Left forelimb (tissue), 1 donor: ENCODE measurements around the gene SHISAL1.

Source experiments
- DNase-seq: peaks from one replicate; pipeline ENCODE4 v3.0.0-alpha.2; 2018; ENCODE audit warnings: low spot score

Gene SHISAL1

DNA sequence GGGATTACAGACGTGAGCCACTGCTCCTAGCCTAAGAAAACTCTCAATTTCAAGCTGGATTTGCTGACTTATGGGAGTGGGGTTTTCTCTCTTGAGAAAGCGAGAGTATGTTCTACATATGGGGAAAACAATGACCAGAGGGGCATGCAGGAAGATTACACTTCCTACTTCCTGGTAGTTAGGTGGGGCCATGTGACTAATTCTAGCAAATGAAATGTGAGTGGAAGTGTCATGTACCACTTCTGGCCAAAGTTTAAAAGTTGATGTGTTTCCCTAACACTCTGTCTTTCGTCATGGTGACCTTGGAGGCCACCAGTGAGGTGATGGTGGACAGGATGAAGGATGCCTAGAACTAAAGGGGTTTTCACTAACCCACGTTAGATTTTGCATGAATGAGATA, 81.5 kb downstream of the SHISAL1 start:
- no peak for DNase-seq

DNA sequence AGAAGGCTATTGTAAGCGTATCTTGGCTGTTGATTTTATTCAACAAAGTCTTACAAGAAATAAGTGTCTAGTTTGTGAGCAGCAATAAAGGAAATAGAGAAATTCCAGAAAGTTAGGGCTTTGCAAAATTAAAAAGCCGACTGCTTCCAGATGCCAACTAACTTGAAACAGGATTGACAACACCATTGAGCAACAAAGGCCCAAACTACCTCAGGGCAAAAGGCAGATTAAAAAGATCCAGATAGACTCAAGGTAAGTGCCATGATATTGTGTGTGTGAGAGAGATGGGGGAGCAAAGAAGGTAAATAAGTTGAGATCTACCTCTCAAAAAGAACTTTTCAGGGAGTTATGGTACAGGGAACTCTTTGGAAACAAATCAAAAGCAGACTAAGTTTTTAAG, 82.9 kb downstream of the SHISAL1 start:
- no peak for DNase-seq

DNA sequence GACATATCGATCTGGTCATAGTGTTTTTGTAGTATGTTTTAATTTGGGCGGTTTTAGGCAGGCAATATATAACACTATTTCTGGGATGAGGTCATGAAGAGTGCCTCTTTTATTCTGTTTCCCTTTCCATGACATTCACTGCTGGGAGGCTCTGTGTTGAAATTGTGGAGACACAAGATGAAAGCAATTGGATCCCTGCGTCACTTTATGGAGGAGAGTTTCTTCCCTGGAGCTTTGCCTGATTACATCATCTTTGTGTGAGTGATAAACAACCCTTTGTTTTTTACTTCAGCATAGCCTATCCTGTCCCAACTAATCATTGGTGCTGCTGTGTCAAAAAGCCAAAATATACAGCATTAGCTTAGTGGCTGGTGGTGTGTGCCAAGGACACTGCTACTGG, 83.4 kb downstream of the SHISAL1 start:
- DNase-seq = no peak

DNA sequence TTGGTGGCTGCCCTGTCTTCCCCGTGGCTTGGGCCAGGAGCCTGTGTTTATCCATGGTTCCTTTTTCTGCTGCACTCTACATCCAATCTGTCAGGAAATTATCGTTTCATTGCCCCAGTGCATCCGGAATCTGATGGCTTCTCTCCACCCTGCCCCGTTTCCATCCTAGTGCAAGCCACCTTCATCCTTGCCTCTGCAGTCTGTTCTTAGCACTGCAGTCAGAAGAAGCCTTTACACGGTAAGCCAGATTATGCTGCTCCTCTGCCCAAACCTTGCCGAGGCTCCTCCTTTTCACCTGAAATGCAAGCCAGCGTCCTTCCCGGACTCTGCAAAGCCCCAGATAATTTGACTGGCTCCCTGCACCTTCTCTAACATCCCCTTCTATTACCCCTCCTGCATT, 86.9 kb downstream of the SHISAL1 start:
- no peak for DNase-seq

DNA sequence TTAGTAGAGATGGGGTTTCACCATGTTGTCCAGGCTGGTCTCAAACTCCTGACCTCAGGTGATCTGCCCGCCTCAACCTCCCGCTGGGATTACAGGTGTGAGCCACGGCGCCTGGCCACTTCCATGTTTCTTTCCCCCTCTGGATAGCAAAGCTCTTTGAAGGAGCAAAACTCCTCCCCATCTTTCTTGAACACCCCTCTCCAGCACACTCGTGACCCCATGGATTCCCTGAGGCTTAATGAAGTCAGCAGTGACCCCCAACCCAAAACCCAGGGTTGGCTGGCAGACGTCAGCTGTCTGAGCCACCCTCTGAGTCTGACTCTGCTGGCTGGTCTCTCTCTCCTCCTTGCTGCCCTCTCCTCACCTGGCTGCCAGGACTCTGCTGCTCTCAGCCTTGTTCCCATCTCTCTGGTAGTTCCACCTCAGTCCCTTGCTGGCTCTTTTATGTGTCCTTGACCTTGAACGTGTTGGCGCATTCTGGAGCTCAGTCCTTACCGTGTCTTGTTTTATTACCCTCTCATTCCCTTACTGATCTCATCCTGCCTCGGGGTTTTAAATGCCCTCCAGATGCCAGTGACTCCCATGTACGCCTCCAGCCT, 87.6 kb downstream of the SHISAL1 start:
- no peak for DNase-seq

DNA sequence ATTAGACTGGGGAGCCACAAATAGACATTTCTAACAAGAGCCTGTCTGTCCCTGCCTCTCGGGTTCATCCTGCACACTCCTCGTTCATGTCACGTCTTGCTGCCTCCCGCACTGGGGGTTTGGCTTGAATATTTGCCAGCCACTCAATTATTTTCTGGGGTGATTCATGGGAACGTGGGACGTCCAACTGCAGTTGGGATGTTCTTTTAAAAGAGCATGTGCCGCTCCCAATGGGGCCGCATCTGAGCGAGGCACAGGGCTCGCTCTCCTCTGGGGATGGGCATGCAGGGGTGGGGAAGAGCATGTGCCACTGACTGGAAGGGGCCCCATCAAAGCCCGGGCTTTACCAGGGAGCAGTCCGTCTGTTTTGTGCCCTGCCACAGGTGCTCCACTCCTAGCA, 88.6 kb downstream of the SHISAL1 start:
- no peak for DNase-seq

DNA sequence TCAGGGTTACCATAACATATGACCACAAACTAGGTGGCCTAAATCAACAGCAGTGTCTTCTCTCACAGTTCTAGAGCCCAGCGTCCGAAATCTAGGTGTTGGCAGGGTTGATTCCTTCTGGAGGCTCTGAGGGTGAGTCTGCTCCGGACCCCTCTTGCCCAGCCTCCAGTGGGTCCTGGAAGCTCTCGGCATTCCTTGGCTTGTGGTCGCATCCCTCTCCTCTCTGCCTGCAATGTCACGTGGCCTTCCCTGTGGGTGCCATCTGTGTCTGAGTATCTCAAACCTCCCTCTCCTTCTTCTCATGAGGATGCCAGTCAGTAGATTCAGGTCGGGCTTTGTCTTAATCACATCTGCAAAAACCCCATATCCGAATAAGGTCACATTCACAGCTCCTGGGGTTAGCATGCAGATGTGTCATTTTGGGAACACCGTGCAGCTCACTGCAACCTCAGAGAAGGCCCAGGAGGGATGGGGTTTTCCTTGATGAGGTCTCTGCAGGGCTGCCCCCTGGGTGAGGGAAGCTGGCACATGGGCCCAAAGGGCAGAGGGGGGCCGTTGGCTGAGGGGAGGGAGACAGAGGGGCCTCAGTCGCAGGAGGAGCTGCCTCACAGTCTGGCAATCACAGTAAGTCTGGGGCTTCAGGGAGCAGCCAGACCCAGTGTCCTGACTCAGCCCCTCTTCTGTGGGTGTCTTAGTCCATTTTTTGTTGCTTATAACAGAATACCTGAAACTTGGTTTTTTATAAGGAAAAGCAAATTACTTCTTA, 90.9 kb downstream of the SHISAL1 start:
- DNase-seq = no peak

DNA sequence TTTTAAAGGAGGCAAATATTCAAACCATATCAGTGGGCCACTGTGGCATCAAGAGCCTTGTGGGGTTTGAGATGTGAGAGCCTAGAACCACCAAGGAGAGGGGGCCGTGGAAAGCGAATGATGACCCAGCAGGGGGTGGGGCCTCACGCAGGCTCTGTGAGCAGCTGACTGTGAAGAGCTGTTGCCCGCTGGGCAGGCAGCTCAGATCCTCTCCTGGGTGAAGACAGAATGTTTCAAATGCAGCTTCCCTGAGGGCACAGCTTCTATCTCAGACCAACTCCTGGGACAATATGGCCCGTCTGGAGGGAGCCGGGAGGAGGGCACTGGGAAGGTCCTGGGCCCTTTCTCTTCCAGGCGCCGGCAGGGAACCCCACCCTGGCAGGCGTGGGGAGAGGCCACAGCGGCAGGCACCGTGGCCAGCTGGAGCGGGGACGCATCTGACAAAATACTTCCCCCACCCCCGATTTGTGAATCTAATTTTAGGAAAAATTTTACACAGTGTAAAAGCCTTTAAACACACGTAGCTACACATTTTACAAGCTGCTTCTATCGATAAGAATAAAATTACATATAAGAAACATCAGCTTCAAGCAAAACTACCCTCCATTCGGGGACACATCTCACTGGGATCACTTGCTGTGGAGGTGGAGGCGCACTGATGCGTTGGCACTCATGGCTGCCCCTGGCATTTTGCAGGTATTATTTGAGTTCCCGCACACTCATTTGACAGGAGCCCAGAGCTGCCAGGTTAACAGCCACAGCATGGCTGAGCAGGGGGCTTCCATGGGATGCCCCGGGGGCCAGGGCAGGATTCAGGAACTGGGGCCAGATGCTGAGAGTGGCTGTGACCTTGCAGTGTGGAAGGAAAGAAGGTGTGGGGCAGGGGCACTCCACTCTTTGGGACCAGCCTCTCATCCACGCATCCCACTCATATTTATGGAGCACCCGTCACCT, 91.7 kb downstream of the SHISAL1 start:
- no peak for DNase-seq

DNA sequence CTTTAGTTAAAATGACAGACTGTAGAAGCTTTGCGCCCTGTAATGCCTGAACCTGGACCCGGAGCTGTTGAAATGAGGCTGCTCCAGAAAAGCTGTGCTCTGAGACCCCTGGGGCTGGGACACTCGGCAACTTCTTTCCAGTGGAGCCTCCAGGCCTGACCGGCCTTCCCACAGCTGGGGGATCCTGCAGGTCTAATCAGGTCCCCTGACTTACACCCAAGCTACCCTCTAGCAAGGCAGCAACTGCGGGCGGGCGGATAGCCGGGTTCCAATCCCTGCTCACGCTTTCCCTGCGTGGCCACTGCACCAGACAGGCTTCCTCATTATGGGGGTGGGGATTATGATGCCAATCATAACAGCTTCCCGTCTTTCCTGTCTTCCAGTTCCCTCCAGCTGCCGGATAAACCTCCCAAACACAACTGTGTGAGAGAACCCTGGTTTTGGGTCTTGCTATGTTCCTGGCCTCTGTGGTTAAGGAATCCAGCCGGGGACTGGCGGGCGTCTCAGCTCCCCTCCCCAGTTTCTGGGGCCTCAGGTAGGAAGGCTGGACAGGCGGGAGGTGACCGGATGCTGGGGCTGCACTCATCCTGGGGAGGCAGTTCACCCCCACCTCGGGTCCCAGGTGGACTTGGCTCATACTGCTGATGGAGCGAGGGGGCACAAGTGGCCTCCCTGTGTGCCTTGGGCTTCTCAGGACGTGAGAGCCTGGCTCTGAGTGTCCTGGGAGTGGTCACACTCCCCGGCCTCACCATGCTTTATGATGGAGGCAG, 93.5 kb downstream of the SHISAL1 start:
- no peak for DNase-seq

DNA sequence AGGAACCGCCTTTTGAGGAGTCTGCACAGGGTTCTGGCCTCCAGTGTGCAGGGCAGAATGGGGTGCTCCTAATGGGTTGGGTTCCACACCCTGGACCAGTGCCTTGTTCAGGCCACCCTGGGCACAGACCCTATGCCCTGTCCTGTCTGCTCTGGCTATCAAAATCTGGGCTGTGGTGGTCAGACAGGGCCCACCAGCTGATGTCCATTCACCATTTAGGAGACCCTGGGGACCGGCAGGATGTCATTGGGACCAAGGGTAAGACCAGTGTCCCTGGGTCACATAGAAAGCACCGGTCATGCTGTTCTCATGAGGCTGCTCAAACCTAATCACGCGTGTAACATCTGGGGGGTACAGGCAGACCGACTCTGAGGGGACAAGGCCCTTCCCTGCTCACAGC, 94.7 kb downstream of the SHISAL1 start:
- DNase-seq = no peak

DNA sequence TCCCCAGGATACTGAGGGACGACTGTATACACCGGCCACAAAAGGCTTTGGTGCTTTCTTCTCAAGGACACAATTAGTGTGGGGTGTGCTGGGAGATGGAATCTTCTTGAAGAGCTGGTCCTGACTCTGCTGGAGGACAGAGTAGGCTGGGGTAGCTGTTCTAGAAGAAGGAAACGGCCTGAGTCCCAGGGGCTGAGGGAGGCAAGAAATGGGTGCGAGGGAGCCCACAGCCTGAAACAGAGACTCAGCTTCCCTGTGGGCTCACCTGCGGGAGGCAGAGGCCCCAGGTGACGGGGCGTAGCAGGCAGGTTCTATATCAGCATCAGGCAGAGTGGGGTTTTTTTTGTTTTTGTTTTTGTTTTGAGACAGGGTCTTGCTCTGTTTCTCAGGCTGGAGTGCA, 95.4 kb downstream of the SHISAL1 start:
- DNase-seq = no peak

DNA sequence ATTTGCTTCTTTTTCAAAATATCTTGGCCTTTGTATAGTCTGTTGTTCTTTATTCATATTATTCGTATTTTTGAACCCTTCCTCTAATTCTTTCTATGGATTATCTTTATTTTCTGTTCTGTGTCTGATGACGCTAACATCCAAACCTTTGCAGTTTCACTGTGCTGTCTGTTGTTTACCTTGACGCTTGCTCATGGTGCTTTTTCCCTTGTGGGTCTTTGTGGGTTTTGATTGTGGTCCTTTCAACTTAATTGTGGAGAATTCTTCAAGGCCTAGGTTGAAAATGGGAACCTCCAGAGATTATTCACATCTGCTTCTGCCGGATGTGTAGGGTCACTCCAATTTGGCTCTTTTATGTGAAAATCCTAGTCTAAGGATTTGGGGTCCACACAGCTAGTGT, 97.5 kb downstream of the SHISAL1 start:
- no peak for DNase-seq

DNA sequence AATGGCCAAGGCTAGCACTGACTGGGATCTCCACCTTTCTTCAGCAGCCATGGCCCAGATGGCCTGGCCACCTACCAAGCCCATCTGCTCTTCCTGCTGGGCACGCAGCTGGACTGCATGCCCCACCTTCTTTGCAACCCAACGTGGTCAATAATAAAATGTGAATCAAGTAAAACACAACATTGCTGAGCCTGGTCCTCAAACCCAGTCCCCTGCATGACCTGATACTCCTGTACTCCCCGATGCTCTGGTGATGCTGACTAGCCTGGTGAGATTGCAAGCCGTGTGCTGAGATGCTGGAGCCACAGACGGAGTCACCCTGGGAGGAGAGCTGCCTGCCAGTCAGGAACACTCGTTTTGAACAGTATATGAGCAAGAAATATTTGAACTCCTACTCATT, 98.0 kb downstream of the SHISAL1 start:
- no peak for DNase-seq

DNA sequence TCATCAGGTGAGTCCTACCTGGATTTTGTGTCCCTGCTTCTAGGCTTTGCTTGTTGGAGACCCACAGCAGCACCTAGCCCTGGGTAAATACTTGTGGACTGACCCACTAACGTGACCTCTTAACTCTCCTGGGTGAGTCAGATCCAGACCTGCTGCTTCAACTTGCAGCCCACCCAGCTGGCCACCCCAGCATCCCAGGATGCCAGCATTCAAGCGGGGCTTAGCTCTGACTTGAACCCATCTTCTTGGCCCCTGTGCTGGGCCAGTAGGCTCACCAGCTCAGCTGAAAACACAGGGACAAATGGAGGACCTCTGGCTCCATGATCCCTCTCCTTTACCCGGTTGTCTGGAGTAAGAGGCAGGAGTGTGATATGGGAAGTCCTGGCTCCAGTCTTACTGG, 98.6 kb downstream of the SHISAL1 start:
- no peak for DNase-seq

DNA sequence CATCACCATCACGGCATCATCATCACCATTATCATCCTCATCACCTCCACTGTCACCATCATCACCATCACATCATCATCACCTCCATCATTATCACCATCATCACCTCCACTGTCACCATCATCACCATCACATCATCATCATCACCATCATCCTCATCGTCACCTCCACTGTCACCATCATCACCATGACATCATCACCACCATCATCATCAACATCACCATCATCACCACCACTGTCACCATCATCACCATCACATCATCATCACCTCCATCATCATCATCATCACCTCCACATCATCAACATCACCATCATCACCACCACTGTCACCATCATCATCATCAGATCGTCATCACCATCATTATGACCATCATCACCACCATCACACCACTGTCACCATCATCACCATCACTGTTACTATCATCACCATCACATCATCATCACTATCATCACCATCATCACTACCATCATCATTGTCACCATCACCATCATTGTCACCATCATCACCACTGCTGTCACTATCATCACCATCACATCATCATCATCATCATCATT, 99.2 kb downstream of the SHISAL1 start:
- no peak for DNase-seq

DNA sequence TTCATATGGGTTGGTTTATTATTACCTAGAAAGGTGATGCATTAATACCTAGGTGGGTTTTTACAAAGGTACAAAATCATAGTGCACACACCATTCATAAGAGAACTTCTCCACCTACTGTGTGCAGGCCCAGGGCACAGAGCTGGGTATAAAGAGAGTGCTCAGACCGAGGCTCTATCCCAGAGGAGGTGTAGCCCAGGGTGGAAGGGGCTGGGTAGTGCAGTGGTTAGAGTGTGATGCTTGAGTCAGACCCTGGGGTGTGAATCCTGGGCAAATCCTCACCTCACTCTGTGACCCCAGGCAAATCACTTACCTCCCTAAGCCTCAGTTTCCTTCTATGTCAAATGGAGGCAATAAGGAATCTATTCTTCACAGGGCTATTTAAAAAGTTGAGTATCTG, 99.8 kb downstream of the SHISAL1 start:
- DNase-seq = no peak

DNA sequence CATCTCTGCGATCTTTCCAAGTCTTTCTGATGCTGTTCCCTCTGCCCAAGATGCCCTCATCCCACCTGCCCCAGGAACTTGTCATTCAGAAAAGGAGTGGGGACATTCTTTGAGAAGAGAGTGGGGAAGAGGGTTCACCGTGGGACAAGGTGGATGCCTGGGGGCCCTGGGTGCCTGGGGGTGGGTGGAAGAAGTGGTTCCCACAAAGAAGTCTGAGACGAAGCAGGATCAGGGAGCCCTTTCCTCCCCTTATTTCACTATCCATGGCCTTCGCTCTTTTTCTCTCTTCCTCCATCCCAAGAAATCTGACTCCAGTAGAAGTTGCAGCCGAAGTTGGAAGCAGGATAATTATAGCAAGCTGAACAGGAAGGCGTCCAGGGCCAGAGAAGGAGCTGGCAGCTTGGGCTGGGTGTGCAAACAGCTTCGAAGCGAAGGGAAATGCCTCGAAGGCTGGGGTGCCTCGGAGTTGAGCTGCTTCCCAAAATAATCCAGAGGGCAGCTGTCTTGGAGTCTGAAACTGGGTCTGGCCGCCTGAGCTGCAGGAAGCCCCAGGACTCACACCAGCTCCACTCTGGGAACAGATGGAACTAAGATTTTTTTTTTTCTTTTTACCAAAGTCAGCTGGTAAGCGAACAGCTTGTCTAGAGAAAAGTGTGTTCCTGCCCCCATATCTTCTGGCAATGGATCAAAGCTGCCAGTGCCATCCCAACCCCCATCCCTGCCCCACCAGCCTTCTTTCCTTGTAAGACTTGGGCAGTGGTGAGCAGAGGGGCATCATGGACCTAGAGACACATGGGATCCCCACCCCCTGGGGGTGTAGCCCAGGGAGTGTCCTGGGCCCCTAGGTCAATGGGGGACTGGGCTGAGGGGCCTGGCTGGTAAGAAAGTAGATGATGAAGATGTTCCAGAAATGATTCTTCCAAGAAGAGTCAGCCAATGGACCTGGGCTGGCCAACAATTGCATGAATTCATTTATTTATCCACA, 100.5 kb downstream of the SHISAL1 start:
- no peak for DNase-seq

DNA sequence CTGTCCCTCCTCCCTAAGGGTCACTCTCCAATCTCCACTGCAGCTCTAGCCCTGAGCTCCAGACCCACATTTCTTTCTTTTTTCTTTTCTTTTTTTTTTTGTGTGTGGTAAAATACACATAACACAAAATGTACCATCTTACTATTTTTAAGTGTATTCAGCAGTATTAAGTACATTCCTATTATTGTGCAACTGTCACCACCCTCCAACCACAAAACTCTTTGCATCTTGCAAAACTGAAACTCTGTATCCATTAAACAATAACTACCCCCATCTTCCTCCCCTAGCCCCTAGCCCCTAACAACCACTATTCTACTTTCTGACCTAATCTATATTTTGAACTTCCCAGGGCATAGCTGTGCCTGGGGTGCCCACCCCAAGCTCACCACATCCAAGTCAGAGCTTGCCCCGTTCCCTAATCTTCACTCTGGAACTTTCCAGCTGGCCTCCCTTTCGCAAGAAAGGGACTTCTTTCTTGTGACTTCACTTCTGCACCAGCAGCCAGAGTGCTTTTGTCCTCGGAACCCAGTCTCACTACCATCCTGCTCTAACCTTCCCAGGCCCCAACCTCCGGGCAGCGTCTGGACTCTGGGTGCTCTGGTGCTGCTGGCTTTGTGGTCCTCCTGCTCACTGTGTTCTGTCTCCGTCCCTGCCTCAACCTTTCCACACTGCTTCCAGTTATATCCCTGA, 101.3 kb downstream of the SHISAL1 start:
- no peak for DNase-seq

DNA sequence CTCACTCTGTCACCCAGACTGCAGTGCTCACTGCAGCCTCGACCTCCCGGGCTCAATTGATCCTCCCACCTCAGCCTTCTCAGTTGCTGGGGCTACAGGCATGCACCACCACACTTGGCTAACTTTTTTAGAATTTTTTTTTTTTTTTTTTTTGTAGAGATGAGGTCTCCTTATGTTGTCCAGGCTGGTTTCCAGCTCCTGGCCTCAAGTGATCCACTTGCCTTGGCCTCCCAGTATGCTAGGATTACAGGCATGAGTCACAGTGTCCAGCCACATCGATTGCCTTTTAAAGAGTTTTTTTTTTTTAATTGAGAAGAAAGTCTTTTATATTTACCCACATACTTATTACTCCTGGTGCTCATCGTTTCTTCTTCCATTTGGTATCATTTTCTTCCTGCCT, 102.0 kb downstream of the SHISAL1 start:
- no peak for DNase-seq

DNA sequence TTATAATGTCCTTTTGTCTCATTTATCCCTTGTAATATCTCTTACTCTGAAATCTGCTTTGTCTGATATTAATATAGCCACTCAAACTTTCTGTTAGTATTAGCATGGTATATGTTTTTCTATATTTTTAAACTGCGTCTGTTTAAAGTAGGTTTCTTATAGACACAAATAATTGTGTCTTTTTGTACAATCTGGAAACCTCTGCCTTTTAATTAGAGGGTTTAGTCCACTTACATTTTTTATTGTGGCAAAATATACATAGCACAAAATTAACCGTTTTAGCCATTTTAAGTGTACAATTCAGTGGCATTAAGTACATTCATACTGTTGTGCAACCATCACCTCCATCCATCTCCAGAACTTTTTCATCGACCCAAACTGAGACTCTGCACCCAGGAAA, 103.4 kb downstream of the SHISAL1 start:
- DNase-seq = no peak
